Measurements from ENCODE around the gene RNF213. TPM values are rescaled to one million over a fixed set of nuclear protein-coding genes. Genes with fewer than 3 reads are reported as not detected.

Gene RNF213
- total RNA-seq, 1 experiment from 2014 or later: 71.4 TPM

- intact Hi-C loops (cut with micrococcal nuclease): no loop called here
- Histone ChIP-seq H3K27me3 (ENCODE audit: low read length) (no peaks in the 10 kb centered on the region), H3K9me2 (replicated peaks; ENCODE audit: low read length) (no peaks in the 10 kb centered on the region), H3K4me2 (ENCODE audit: low read length) (no peak overlapping the region), H3K9ac (ENCODE audit: low read length) (no peak overlapping the region), H3F3A (ENCODE audit: low read length, unreplicated experiment) (no peaks in the 10 kb centered on the region), H3K27ac (ENCODE audit: low read length) (no peak overlapping the region), H3K36me3 (ENCODE audit: low read depth, low read length) (peaks cover 9% of the 10 kb centered on the region; the same call in 1 of the 2 replicates), H3K9me3 (ENCODE audit: low read length) (no peaks in the 10 kb centered on the region), H3K4me1 (ENCODE audit: insufficient read depth, low read length) (no peaks in the 10 kb centered on the region), H3K79me2 (ENCODE audit: low read length) (no peaks in the 10 kb centered on the region), H2AFZ (ENCODE audit: low read length) (no peak overlapping the region), H4K20me1 (ENCODE audit: low read length) (no peaks in the 10 kb centered on the region), H3K4me3 (ENCODE audit: low read length) (no peak overlapping the region)
- CTCF ChIA-PET: no interaction called here
- ATAC-seq: no peak
- POLR2A ChIA-PET (ENCODE audit: unreplicated experiment): no interaction called here
- TF ChIP-seq CTCF (conservative IDR thresholded peaks at IDR 0.05; ENCODE audit: low read depth, low read length) (no peak), EZH2phosphoT487 (IDR thresholded peaks at IDR 0.05; ENCODE audit: borderline replicate concordance, low read length) (no peak), EZH2 (IDR thresholded peaks at IDR 0.05; ENCODE audit: low read length, unreplicated experiment) (no peak)
- no peak for DNase-seq
- BruUV-seq (replicated peaks): no TSS peak
Observed at GRCh38 chr17:80286638-80286960, 25.9 kb downstream of the RNF213 start.

- no peaks in the 10 kb centered on the region for H3K9me2 ChIP-seq (replicated peaks; ENCODE audit: low read length)
- intact Hi-C loops (cut with micrococcal nuclease): no loop called here
- H4K20me1 ChIP-seq (ENCODE audit: low read length): no peaks in the 10 kb centered on the region
- H3K9me3 ChIP-seq (ENCODE audit: low read length): no peaks in the 10 kb centered on the region
- H3K4me3 ChIP-seq (ENCODE audit: low read length): no peak overlapping the region
- H2AFZ ChIP-seq (ENCODE audit: low read length): no peak overlapping the region
- TF ChIP-seq CTCF (conservative IDR thresholded peaks at IDR 0.05; ENCODE audit: low read depth, low read length): no peak
- no peak for TF ChIP-seq EZH2phosphoT487 (IDR thresholded peaks at IDR 0.05; ENCODE audit: borderline replicate concordance, low read length)
- TF ChIP-seq EZH2 (IDR thresholded peaks at IDR 0.05; ENCODE audit: low read length, unreplicated experiment): no peak
- no peaks in the 10 kb centered on the region for H3K4me1 ChIP-seq (ENCODE audit: insufficient read depth, low read length)
- CTCF ChIA-PET: no interaction called here
- H3K27ac ChIP-seq (ENCODE audit: low read length): no peak overlapping the region
- no peaks in the 10 kb centered on the region for H3K27me3 ChIP-seq (ENCODE audit: low read length)
- no peak overlapping the region for H3K4me2 ChIP-seq (ENCODE audit: low read length)
- no peak for DNase-seq
- no peak overlapping the region for H3K9ac ChIP-seq (ENCODE audit: low read length)
- ATAC-seq: no peak
- H3K36me3 ChIP-seq (ENCODE audit: low read depth, low read length): peaks cover 13% of the 10 kb centered on the region; the same call in 1 of the 2 replicates
- no peaks in the 10 kb centered on the region for H3F3A ChIP-seq (ENCODE audit: low read length, unreplicated experiment)
- H3K79me2 ChIP-seq (ENCODE audit: low read length): no peaks in the 10 kb centered on the region
- no TSS peak for BruUV-seq (replicated peaks)
- POLR2A ChIA-PET (ENCODE audit: unreplicated experiment): no interaction called here
Observed at GRCh38 chr17:80287038-80287437, 26.4 kb downstream of the RNF213 start.

GRCh38 chr17:80287806-80288567 is 27.3 kb downstream of the RNF213 start:
- no peak overlapping the region for H2AFZ ChIP-seq (ENCODE audit: low read length)
- no peaks in the 10 kb centered on the region for H3K79me2 ChIP-seq (ENCODE audit: low read length)
- ATAC-seq (no peak), DNase-seq (no peak)
- POLR2A ChIA-PET (ENCODE audit: unreplicated experiment): no interaction called here
- no peaks in the 10 kb centered on the region for H3K4me1 ChIP-seq (ENCODE audit: insufficient read depth, low read length)
- TF ChIP-seq EZH2 (IDR thresholded peaks at IDR 0.05; ENCODE audit: low read length, unreplicated experiment) (no peak), EZH2phosphoT487 (IDR thresholded peaks at IDR 0.05; ENCODE audit: borderline replicate concordance, low read length) (no peak), CTCF (conservative IDR thresholded peaks at IDR 0.05; ENCODE audit: low read depth, low read length) (no peak)
- no peaks in the 10 kb centered on the region for H3K9me3 ChIP-seq (ENCODE audit: low read length)
- CTCF ChIA-PET: no interaction called here
- H3F3A ChIP-seq (ENCODE audit: low read length, unreplicated experiment): no peaks in the 10 kb centered on the region
- H3K4me2 ChIP-seq (ENCODE audit: low read length): no peak overlapping the region
- peaks cover 13% of the 10 kb centered on the region; the same call in 1 of the 2 replicates for H3K36me3 ChIP-seq (ENCODE audit: low read depth, low read length)
- no peaks in the 10 kb centered on the region for H3K27me3 ChIP-seq (ENCODE audit: low read length)
- H3K27ac ChIP-seq (ENCODE audit: low read length): no peak overlapping the region
- no peak overlapping the region for H3K4me3 ChIP-seq (ENCODE audit: low read length)
- no peaks in the 10 kb centered on the region for H4K20me1 ChIP-seq (ENCODE audit: low read length)
- no peaks in the 10 kb centered on the region for H3K9me2 ChIP-seq (replicated peaks; ENCODE audit: low read length)
- BruUV-seq (replicated peaks): TSS peak; percentile 16
- no peak overlapping the region for H3K9ac ChIP-seq (ENCODE audit: low read length)
- intact Hi-C loops (cut with micrococcal nuclease): no loop called here
